ENCODE data around the gene RNF32. TPM values are rescaled to one million over a fixed set of nuclear protein-coding genes. Genes with fewer than 3 reads are reported as not detected.

The RNF32 gene
- total and polyA plus RNA-seq, 12 donors: 0.26 to 8.5 (median 0.92) TPM

- Histone ChIP-seq H3K36me3 (replicated peaks in 1 of 2) (no peaks in the 10 kb centered on the region), H3K27me3 (no peaks in the 10 kb centered on the region), H3K27ac (no peak overlapping the region), H3K9me3 (replicated peaks in 1 of 3) (no peaks in the 10 kb centered on the region), H3K4me3 (no peak overlapping the region), H3K4me1 (replicated peaks in 1 of 2) (no peaks in the 10 kb centered on the region)
- TF ChIP-seq POLR2A (IDR thresholded peaks at IDR 0.05) (no peak), CTCF (IDR thresholded peaks at IDR 0.05) (no peak)
- 93 to 97% (median 95%) methylated on average over 18 to 19 of the region's 19 CpGs for WGBS, 4 donors
- intact Hi-C loops (cut with DNase I): loop anchor here in 1 of 2 donors (10.0 kb wide), 1 partner anchor 146 kb away; no protein-coding TSS in a partner anchor
- DNase-seq: no peak
Measured at GRCh38 chr7:156669035-156669828, 28.7 kb downstream of the RNF32 start.

DNA sequence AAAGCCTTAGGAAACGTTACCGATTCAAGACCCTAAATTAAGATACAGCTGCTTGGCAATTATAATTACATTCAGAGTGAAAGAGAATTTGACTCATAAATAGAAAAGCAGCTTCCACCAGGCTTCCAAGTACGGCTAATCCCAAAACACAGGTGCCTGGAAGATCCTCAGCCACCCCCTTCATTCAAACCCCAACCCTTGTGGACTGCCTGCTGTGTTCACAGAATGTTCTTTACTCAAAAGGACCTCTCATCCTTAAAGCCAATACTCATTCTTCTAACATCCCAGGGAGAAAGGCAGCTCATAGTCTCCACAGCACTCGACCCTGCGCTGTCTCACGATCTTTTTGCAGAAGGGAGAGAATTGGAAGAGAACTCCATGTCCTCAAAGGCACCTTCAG is 32.9 kb downstream of the RNF32 start:
- WGBS, 4 donors: 92 to 96% (median 96%) methylated on average over 6 of the region's 6 CpGs
- H3K4me1 ChIP-seq (replicated peaks in 1 of 2): no peaks in the 10 kb centered on the region
- peaks cover 0 to 20% of the 10 kb centered on the region in 2 donors for H3K36me3 ChIP-seq (replicated peaks in 1 of 2)
- intact Hi-C loops (cut with DNase I): no loop called here
- H3K4me3 ChIP-seq: no peak overlapping the region
- H3K9me3 ChIP-seq (replicated peaks in 1 of 3): no peaks in the 10 kb centered on the region
- TF ChIP-seq CTCF (IDR thresholded peaks at IDR 0.05): no peak
- TF ChIP-seq POLR2A (IDR thresholded peaks at IDR 0.05): no peak
- H3K27ac ChIP-seq: no peak overlapping the region
- DNase-seq: no peak
- no peaks in the 10 kb centered on the region for H3K27me3 ChIP-seq

DNA sequence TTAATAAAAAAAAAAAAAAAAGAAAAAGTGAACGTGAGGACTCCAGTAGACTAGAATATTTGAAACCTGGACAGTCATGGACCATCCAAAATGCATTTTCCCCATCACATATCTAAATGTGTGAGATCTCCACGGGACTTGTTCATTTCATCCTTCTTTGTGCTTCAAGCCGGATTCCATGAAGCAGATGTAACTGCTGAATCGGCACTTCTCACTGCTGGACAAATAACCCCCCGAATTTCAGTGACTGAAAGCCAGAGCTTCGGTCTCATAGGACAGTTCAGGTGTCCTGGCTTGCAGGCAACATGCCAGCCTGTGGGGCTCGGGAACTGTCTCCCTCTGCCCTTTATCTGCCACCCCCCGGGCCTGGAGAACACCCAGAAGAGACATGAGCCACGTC is 33.3 kb downstream of the RNF32 start:
- peaks cover 0 to 21% of the 10 kb centered on the region in 2 donors for H3K36me3 ChIP-seq (replicated peaks in 1 of 2)
- no peak for DNase-seq
- no peaks in the 10 kb centered on the region for H3K4me1 ChIP-seq (replicated peaks in 1 of 2)
- no peaks in the 10 kb centered on the region for H3K27me3 ChIP-seq
- H3K4me3 ChIP-seq: no peak overlapping the region
- H3K27ac ChIP-seq: no peak overlapping the region
- no peak for TF ChIP-seq CTCF (IDR thresholded peaks at IDR 0.05)
- no peak for TF ChIP-seq POLR2A (IDR thresholded peaks at IDR 0.05)
- WGBS, 4 donors: 85 to 93% (median 90%) methylated on average over 8 to 9 of the region's 9 CpGs
- H3K9me3 ChIP-seq (replicated peaks in 1 of 3): no peaks in the 10 kb centered on the region
- intact Hi-C loops (cut with DNase I): no loop called here

GRCh38 chr7:156675721-156676120 is 35.1 kb downstream of the RNF32 start:
- H3K4me1 ChIP-seq (replicated peaks in 1 of 2): no peaks in the 10 kb centered on the region
- H3K36me3 ChIP-seq (replicated peaks in 1 of 2): peaks cover 0 to 21% of the 10 kb centered on the region in 2 donors
- H3K9me3 ChIP-seq (replicated peaks in 1 of 3): no peaks in the 10 kb centered on the region
- no peak overlapping the region for H3K27ac ChIP-seq
- H3K4me3 ChIP-seq: no peak overlapping the region
- 76 to 84% (median 77%) methylated on average over 7 to 9 of the region's 9 CpGs for WGBS, 4 donors
- H3K27me3 ChIP-seq: no peaks in the 10 kb centered on the region
- intact Hi-C loops (cut with DNase I): no loop called here
- no peak for DNase-seq
- TF ChIP-seq CTCF (IDR thresholded peaks at IDR 0.05): no peak
- no peak for TF ChIP-seq POLR2A (IDR thresholded peaks at IDR 0.05)
